Activated CD8-positive, alpha-beta memory T cell treated with anti-CD3 and anti-CD28 coated beads, Interleukin-2, amount 50 U/mL, for 48 hours (primary cell): Measurements from ENCODE around the gene ELL.
"Not testable (repeated sequence)": the region's sequence is repeated elsewhere in the genome, so short reads cannot be mapped to it uniquely, and the experiment has no call there.

ENCODE experiments used
- DNase-seq: peaks from one replicate; pipeline ENCODE4 v3.0.0-alpha.2; 2020

Gene ELL

GRCh38 chr19:18418483-18419194 is 103.2 kb downstream of the ELL start:
- DNase-seq, result peak; percentile 70

- peak; percentile 73 for DNase-seq
Measured at GRCh38 chr19:18418029-18418482, 103.8 kb downstream of the ELL start.

GRCh38 chr19:18417250-18418028 is 104.4 kb downstream of the ELL start:
- DNase-seq, result peak; percentile 71

DNA sequence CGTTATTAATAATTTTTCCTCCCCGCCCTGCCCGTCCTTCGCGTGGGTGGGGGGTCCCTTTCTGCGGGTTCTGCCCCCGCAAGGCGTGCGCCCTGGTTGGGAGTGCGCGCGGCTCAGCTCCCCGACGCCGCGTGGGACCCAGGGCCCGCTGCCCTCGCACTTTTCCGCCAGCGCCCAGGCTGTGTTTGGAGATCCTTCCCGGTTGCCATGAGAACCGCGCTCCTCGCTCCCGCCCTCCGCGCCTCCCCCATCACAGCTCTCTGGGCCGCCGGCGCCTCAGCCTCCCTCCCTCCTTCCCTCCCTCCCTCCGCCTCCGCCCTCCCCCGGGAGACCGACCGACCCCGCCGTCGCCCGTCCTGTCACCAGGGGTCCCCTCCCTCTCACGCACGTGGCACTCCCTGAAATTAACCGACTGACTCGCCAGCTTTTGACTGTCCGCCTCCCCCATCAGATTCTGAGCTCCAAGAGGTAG is 105.1 kb downstream of the ELL start:
- DNase-seq, result peak; percentile 82

GRCh38 chr19:18415178-18415867 is 106.5 kb downstream of the ELL start:
- peak; percentile 59 for DNase-seq

GRCh38 chr19:18414504-18415177 is 107.2 kb downstream of the ELL start:
- no peak for DNase-seq

DNA sequence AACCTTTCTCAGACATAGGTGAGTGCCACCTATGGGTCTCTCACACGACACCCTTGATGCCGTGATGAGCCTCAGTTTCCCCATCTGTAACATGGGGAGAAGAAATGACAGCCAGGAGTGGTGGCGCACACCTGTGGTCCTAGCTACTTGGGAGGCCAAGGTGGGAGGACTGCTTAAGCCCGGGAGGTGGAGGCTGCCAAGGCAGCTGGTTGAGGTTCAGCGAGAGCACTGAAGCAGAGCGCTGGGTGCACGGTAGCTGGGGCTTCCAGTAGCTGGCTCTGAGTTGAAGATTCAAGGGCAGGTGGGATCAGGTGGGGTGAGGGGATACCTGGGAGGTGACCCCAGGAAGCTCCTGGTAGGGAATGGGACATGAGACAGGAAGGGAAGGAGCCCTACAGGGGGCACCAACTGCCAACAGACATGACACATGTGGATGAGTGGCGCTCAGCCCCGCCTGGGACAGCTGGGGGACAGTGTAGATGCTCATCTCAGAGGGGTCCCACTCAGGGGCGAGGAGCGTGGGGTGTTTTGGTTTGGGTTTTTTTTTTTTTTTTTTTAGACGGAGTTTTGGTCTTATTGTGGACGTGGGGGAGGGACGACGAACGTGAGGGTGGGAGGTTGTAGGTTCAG is 109.1 kb downstream of the ELL start:
- DNase-seq, result no peak

DNA sequence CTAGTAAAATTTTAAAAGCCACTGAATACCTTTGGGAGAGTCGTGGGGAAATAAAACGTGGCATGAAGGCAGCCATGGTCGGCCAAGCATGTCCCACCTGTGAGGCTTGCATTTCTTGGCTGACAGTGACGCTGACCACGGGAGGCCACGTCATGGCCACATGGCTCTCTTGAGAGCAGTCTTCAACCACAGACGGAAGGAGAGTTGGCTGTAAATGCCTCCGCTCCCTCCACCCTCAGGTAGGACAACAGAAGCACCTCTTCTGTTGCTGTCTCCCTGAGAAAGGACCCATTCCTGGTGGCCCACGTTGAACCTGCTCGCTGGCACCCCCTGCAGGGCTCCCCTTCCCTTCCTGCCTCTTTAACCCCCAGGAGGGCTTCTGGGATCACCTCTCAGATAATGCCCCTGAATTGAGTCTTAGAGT is 113.8 kb downstream of the ELL start:
- DNase-seq, result peak; percentile 64

GRCh38 chr19:18406749-18407148 is 115.1 kb downstream of the ELL start:
- DNase-seq, result no peak

DNA sequence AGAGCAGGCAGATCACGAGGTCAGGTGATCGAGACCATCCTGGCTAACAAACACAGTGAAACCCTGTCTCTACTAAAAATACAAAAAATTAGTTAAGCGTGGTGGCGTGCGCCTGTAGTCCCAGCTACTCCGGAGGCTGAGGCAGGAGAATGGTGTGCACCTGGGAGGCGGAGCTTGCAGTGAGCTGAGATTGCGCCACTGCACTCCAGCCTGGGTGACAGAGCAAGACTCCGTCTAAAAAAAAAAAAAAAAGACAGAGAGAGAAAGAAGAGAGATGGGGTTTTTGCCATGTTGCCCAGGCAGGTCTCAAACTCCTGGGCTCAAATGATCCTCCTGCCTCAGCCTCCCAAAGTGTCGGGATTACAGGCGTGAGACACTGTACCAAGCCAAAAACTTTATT is 116.1 kb downstream of the ELL start:
- not testable (repeated sequence) for DNase-seq

- DNase-seq, result not testable (repeated sequence)
Measured at GRCh38 chr19:18402455-18403248, 119.2 kb downstream of the ELL start.

GRCh38 chr19:18401580-18402112 is 120.2 kb downstream of the ELL start:
- DNase-seq, result no peak

DNA sequence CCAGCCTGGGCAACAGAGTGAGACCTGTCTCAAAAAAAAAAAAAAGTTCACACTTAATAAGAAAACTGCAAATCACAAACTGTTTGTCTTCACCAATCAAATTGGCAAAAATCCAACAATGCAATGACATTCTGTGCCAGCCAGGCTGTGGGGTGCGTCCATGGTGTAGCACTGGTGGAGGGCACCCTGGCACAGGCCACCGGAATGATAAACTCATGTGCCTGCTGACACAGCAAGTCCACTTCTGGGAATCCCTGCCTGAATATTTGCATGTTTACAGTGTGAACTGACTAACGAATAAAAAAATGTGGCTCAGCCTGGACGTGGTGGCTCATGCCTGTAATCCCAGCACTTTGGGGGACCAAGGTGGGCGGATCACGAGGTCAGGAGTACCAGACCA is 122.9 kb downstream of the ELL start:
- no peak for DNase-seq

DNA sequence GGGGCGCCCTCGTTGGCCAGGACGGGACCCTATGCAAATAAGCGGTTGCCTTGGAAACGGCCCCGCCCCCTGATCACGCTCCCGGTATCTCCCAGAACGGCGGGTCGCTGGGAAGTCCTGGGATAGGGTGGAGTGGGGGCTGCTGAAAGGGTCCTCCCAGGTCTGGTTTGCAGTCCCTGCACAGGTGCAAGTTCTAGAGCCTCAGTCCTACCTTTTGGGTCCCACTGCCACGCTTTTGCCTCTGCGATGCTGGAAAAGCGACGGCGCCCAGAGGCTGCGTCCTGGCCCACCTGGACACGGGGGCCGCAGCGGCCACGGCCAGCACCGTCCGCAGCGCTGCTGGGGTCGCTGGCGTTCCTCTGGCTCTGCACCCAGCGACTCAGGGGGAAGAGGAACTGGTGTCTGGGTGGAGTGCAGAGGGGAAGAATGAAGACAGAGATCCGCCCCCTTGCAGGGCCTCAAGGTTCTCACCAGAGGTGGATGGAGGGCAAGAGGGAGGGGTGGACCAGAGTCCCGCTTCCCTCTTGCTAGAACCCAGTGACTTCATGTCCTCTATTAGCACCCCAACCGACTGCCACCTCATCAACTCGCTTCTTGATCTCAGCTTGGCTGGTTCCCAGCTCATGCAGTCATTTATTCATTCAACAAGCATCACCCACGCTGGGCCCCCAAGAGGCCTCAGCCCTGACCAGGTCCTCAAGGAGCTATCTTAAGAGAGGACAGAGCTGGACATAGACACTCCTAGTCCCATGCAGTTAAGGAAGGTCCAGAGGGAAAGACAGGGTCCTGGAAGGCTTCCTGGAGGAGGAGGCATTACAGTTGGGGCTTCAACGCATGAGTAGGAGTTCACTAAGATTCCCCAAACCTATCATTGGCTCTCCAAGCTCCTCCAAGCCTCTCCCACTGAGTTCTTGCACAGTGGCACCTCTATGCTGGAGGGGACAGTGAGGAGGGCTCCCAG is 124.3 kb downstream of the ELL start, which contains the start of gene LRRC25:
TSS of gene LRRC25 (minus strand) at position 381 of the 961 bp plus-strand sequence. CDS start 659 bp downstream, outside the sequence.
- no peak for DNase-seq

DNA sequence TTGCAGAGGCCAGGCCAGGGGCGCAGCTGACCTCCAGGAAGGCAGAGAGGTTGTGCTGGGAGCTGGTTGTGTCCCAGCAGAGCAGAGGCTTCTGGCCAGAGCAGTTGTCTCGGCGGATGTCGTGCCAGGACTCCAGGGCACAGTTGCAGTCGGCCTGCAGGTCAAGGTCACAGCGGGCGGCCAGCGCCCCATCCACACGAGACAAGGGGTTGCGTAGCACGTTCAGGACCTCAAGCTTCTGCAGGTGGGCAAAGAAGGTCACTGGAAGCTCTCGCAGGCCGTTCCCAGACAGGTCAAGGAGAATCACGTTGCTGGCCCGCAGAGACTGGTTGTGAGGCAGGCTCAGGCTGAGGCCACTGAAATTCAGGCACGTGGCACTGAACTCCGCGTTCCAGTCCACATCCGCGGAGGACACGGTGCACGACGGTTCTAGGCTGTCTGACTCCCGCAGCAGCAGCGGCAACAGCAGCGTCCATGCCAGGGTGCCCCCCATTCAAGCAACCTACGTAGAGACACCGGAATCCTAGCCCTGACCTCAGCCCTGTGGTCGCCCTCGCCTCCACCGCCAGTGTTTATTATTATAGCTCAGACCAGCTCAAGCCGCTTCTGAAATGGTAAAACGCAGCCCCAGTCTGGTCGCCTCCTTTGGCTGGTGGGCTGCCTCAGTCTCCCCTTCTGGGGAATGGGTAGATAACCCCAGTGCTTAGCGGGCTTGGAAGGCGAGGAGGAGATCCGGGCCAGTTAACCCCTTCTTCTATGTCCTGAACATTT is 125.2 kb downstream of the ELL start:
- no peak for DNase-seq

- DNase-seq, result no peak
Measured at GRCh38 chr19:18393836-18394235, 128.0 kb downstream of the ELL start.

DNA sequence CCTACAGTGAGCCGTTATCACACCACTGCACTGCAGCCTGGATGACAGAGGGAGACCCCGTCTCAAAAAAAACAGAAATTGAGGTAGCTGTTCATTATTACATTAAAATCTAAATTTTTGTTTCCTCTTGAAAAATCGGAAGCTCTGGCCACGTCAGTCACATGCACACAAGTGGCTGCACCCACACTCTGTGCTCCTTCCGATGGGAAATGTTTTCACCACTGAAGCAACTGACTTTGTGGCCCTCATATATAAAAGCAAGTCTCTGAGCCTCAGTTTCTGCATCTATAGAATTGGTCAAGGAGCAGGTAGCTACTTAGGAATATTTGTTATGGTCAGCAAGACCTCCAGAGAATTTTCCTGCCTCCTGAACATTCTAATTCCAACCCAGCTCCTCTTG is 128.9 kb downstream of the ELL start:
- no peak for DNase-seq
